ENCODE results near the gene TNK2. TPM values are rescaled to one million over a fixed set of nuclear protein-coding genes. Genes with fewer than 3 reads are reported as not detected.

The TNK2 gene
- total RNA-seq, 1 experiment from 2014 or later: 55.1 TPM

DNA sequence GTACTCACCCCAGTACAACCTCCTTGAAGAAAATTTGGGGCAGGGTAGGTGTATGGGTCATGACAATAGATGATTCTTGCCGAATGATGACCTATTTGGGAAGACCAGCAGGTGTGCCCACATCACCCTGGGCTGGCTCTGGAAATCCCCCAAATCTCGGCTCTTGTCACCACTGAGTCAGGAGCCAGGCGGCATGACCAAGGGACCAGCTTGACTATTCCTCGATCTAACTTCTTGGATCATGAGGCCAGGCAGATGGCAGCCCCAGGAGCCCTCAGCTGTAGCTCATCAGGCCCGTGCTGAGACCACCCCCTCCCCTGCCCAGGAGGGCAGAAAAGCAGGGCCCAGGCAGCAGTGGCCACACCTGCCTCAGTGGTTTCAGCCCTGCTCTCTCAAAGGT, 87.5 kb downstream of the TNK2 start:
- no peaks in the 10 kb centered on the region for H3K27me3 ChIP-seq (ENCODE audit: insufficient read depth, low read length)

More for the DNA sequence above, 87.5 kb downstream of the TNK2 start:
- no peak overlapping the region for H3K27ac ChIP-seq (ENCODE audit: low read depth, low read length)
- DNase-seq (ENCODE audit: low read depth, low spot score) (no peak), ATAC-seq (no peak)
- ChIA-PET POLR2A (no interaction called here), CTCF (no interaction called here), RAD21 (ENCODE audit: low non-redundant PET in 1 of 2, low total read pairs in 2 of 2, uncharacterized antibody in 2 of 2, unreplicated experiment in 2 of 2) (no interaction called here)
- intact Hi-C loops (cut with micrococcal nuclease): no loop called here
- no peaks in the 10 kb centered on the region for H3K9me2 ChIP-seq (ENCODE audit: insufficient read depth)
- no peaks in the 10 kb centered on the region for H3K9me3 ChIP-seq (ENCODE audit: control insufficient read depth in 1 of 2, insufficient read depth in 1 of 2, low read depth in 1 of 2, low read length in 2 of 2)
- H3K9ac ChIP-seq (ENCODE audit: low read length): no peak overlapping the region
- no TSS peak for BruUV-seq (replicated peaks)
- H3K4me3 ChIP-seq (replicated peaks in 1 of 2; ENCODE audit: low read depth in 1 of 2, low read length in 2 of 2): no peak overlapping the region
- H2AFZ ChIP-seq (ENCODE audit: low read depth, low read length, poor library complexity, severe bottlenecking): no peak overlapping the region
- no peak overlapping the region for H3K4me2 ChIP-seq (ENCODE audit: low read length)
- peaks cover 2 to 16% of the 10 kb centered on the region in 2 experiments; a peak in 1 of 4 replicates for H3K4me1 ChIP-seq (ENCODE audit: control insufficient read depth in 1 of 2, insufficient read depth in 2 of 2, low read length in 2 of 2)
- H3K79me2 ChIP-seq (ENCODE audit: insufficient read depth, low read length): no peaks in the 10 kb centered on the region
- no peak for TF ChIP-seq FOSL1 (IDR thresholded peaks at IDR 0.05; ENCODE audit: low read depth)
- TF ChIP-seq POLR2AphosphoS5 (IDR thresholded peaks at IDR 0.05; ENCODE audit: low read depth, low read length): no peak
- no peak for TF ChIP-seq CBX3 (IDR thresholded peaks at IDR 0.05; ENCODE audit: low read depth)
- no peak for TF ChIP-seq ZFX (IDR thresholded peaks at IDR 0.05)
- TF ChIP-seq ZNF274 (IDR thresholded peaks at IDR 0.05; ENCODE audit: low read depth, low read length): no peak
- TF ChIP-seq, protein P1, sequence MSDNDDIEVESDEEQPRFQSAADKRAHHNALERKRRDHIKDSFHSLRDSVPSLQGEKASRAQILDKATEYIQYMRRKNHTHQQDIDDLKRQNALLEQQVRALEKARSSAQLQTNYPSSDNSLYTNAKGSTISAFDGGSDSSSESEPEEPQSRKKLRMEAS (IDR thresholded peaks at IDR 0.05): no peak
- no peak for TF ChIP-seq ELF1 (IDR thresholded peaks at IDR 0.05; ENCODE audit: borderline replicate concordance, low read depth)
- TF ChIP-seq CEBPB (IDR thresholded peaks at IDR 0.05; ENCODE audit: low read depth): no peak
- no peak for TF ChIP-seq SRF (IDR thresholded peaks at IDR 0.05; ENCODE audit: low read depth)
- TF ChIP-seq RAD21 (IDR thresholded peaks at IDR 0.05; ENCODE audit: low read depth): no peak
- TF ChIP-seq POLR2A (IDR thresholded peaks at IDR 0.05; ENCODE audit: borderline replicate concordance, extremely low read depth, insufficient read depth, insufficient read length): no peak
- TF ChIP-seq, protein P2, sequence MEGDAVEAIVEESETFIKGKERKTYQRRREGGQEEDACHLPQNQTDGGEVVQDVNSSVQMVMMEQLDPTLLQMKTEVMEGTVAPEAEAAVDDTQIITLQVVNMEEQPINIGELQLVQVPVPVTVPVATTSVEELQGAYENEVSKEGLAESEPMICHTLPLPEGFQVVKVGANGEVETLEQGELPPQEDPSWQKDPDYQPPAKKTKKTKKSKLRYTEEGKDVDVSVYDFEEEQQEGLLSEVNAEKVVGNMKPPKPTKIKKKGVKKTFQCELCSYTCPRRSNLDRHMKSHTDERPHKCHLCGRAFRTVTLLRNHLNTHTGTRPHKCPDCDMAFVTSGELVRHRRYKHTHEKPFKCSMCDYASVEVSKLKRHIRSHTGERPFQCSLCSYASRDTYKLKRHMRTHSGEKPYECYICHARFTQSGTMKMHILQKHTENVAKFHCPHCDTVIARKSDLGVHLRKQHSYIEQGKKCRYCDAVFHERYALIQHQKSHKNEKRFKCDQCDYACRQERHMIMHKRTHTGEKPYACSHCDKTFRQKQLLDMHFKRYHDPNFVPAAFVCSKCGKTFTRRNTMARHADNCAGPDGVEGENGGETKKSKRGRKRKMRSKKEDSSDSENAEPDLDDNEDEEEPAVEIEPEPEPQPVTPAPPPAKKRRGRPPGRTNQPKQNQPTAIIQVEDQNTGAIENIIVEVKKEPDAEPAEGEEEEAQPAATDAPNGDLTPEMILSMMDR (IDR thresholded peaks at IDR 0.05 in 2 of 3, conservative IDR thresholded peaks at IDR 0.05 in 1 of 3; ENCODE audit: borderline replicate concordance in 1 of 3, insufficient read depth in 1 of 3, low read depth in 2 of 3, low read length in 2 of 3): no peak
- H4K20me1 ChIP-seq (ENCODE audit: insufficient read depth): no peaks in the 10 kb centered on the region
- no peaks in the 10 kb centered on the region for H3K36me3 ChIP-seq (ENCODE audit: control insufficient read depth in 1 of 2, insufficient read depth in 2 of 2, low read length in 2 of 2)

Data from HCT116 (cell line).